ENCODE measurements around the gene NIPSNAP2. TPM values are rescaled to one million over a fixed set of nuclear protein-coding genes. Genes with fewer than 3 reads are reported as not detected.
A peak's percentile ranks its signal among the peaks of the same experiment; 100 is the strongest.

Gene NIPSNAP2
- total and polyA plus RNA-seq, 2 of the 13 experiments (the other 11 are each of a cell fraction or from before 2014, with no cell fraction given), result 40.3 to 61.5 TPM

DNA sequence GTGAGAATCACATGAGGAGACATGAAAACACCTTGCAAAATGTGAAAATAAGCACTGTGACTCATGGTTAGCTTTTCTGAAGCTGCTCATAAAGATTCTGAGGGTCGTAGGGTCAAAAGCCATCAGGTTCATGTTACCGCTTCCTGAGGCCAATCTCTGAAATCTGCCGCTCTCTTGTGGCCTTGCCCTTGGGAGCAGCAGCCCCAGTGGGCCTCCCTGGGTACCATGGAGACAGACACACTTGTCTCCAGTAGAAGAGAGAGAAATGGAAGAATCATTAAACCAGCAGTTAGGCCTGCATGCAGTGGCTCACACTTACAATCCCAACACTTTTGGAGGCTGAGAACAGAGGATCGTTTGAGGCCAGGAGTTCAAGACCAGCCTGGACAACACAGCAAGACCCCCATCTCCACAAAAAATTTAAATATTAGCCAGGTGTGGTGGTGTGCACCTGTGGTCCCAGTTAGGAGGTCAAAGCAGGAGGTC, 42.8 kb downstream of the NIPSNAP2 start (continued):
- peak in 1 of 2 experiments; percentile 49; a peak in 1 of 4 replicates for TF ChIP-seq KLF16 (CRISPR knock-in tag; IDR thresholded peaks at IDR 0.05)
- TF ChIP-seq, protein P1, sequence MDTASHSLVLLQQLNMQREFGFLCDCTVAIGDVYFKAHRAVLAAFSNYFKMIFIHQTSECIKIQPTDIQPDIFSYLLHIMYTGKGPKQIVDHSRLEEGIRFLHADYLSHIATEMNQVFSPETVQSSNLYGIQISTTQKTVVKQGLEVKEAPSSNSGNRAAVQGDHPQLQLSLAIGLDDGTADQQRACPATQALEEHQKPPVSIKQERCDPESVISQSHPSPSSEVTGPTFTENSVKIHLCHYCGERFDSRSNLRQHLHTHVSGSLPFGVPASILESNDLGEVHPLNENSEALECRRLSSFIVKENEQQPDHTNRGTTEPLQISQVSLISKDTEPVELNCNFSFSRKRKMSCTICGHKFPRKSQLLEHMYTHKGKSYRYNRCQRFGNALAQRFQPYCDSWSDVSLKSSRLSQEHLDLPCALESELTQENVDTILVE (CRISPR knock-in tag; IDR thresholded peaks at IDR 0.05), result no peak; the same call in 1 of the 2 replicates
- TF ChIP-seq, protein P2, sequence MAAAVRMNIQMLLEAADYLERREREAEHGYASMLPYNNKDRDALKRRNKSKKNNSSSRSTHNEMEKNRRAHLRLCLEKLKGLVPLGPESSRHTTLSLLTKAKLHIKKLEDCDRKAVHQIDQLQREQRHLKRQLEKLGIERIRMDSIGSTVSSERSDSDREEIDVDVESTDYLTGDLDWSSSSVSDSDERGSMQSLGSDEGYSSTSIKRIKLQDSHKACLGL (CRISPR knock-in tag; IDR thresholded peaks at IDR 0.05), result no peak
- 0 out of 2 replicates have a peak, but pooled peaks have one; percentile 44 for TF ChIP-seq RFXANK (CRISPR knock-in tag; IDR thresholded peaks at IDR 0.05)
- TF ChIP-seq STAG1 (CRISPR knock-in tag; IDR thresholded peaks at IDR 0.05), result peak; percentile 41
- TF ChIP-seq ZNF672 (CRISPR knock-in tag; IDR thresholded peaks at IDR 0.05), result no peak
- peak; percentile 37; the same call in 1 of the 2 replicates for TF ChIP-seq TAF1 (CRISPR knock-in tag; IDR thresholded peaks at IDR 0.05)
- peak; percentile 68 for TF ChIP-seq GATAD1 (CRISPR knock-in tag; IDR thresholded peaks at IDR 0.05)
- TF ChIP-seq ZNF614 (CRISPR knock-in tag; IDR thresholded peaks at IDR 0.05; ENCODE audit: borderline replicate concordance), result peak; percentile 73; the same call in 1 of the 2 replicates
- TF ChIP-seq CEBPG (CRISPR knock-in tag; IDR thresholded peaks at IDR 0.05), result peak; percentile 68
- no peak for TF ChIP-seq YEATS4 (CRISPR knock-in tag; IDR thresholded peaks at IDR 0.05; ENCODE audit: borderline replicate concordance)
- TF ChIP-seq, protein P3, sequence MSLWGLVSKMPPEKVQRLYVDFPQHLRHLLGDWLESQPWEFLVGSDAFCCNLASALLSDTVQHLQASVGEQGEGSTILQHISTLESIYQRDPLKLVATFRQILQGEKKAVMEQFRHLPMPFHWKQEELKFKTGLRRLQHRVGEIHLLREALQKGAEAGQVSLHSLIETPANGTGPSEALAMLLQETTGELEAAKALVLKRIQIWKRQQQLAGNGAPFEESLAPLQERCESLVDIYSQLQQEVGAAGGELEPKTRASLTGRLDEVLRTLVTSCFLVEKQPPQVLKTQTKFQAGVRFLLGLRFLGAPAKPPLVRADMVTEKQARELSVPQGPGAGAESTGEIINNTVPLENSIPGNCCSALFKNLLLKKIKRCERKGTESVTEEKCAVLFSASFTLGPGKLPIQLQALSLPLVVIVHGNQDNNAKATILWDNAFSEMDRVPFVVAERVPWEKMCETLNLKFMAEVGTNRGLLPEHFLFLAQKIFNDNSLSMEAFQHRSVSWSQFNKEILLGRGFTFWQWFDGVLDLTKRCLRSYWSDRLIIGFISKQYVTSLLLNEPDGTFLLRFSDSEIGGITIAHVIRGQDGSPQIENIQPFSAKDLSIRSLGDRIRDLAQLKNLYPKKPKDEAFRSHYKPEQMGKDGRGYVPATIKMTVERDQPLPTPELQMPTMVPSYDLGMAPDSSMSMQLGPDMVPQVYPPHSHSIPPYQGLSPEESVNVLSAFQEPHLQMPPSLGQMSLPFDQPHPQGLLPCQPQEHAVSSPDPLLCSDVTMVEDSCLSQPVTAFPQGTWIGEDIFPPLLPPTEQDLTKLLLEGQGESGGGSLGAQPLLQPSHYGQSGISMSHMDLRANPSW (CRISPR knock-in tag; IDR thresholded peaks at IDR 0.05; ENCODE audit: borderline replicate concordance), result 0 out of 2 replicates have a peak, but pooled peaks have one; percentile 50
- peak; percentile 86 for TF ChIP-seq ZNF501 (CRISPR knock-in tag; IDR thresholded peaks at IDR 0.05)
- TF ChIP-seq HDAC2 (CRISPR knock-in tag; IDR thresholded peaks at IDR 0.05), result peak; percentile 96
- TF ChIP-seq ATF7 (IDR thresholded peaks at IDR 0.05), result no peak
- 0 out of 2 replicates have a peak, but pooled peaks have one; percentile 41 for TF ChIP-seq ATF7 (CRISPR knock-in tag; IDR thresholded peaks at IDR 0.05)
- peak; percentile 82 for TF ChIP-seq FOXJ3 (CRISPR knock-in tag; IDR thresholded peaks at IDR 0.05; ENCODE audit: borderline replicate concordance)
- TF ChIP-seq, protein P4, sequence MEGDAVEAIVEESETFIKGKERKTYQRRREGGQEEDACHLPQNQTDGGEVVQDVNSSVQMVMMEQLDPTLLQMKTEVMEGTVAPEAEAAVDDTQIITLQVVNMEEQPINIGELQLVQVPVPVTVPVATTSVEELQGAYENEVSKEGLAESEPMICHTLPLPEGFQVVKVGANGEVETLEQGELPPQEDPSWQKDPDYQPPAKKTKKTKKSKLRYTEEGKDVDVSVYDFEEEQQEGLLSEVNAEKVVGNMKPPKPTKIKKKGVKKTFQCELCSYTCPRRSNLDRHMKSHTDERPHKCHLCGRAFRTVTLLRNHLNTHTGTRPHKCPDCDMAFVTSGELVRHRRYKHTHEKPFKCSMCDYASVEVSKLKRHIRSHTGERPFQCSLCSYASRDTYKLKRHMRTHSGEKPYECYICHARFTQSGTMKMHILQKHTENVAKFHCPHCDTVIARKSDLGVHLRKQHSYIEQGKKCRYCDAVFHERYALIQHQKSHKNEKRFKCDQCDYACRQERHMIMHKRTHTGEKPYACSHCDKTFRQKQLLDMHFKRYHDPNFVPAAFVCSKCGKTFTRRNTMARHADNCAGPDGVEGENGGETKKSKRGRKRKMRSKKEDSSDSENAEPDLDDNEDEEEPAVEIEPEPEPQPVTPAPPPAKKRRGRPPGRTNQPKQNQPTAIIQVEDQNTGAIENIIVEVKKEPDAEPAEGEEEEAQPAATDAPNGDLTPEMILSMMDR (CRISPR knock-in tag; IDR thresholded peaks at IDR 0.05), result peak; percentile 58
- peak; percentile 96 for TF ChIP-seq NCOA2 (CRISPR knock-in tag; IDR thresholded peaks at IDR 0.05)
- TF ChIP-seq NFE2 (CRISPR knock-in tag; IDR thresholded peaks at IDR 0.05), result no peak
- TF ChIP-seq, protein P5, sequence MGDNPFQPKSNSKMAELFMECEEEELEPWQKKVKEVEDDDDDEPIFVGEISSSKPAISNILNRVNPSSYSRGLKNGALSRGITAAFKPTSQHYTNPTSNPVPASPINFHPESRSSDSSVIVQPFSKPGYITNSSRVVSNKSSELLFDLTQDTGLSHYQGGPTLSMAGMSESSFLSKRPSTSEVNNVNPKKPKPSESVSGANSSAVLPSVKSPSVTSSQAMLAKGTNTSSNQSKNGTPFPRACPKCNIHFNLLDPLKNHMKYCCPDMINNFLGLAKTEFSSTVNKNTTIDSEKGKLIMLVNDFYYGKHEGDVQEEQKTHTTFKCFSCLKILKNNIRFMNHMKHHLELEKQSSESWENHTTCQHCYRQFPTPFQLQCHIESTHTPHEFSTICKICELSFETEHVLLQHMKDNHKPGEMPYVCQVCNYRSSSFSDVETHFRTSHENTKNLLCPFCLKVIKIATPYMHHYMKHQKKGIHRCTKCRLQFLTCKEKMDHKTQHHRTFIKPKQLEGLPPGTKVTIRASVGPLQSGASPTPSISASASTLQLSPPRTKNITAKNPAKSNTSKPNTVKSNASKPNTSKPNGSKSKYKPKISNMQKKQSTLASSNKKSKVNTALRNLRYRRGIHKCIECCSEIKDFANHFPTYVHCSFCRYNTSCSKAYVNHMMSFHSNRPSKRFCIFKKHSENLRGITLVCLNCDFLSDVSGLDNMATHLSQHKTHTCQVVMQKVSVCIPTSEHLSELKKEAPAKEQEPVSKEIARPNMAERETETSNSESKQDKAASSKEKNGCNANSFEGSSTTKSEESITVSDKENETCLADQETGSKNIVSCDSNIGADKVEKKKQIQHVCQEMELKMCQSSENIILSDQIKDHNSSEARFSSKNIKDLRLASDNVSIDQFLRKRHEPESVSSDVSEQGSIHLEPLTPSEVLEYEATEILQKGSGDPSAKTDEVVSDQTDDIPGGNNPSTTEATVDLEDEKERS (CRISPR knock-in tag; IDR thresholded peaks at IDR 0.05), result peak; percentile 87; the same call in 1 of the 2 replicates
